Mesothelial cell of epicardium (in vitro differentiated cells): ENCODE data around the gene TRIM71. TPM values are rescaled to one million over a fixed set of nuclear protein-coding genes. Genes with fewer than 3 reads are reported as not detected.
"Not testable (repeated sequence)": the region's sequence is repeated elsewhere in the genome, so short reads cannot be mapped to it uniquely, and the experiment has no call there.

ENCODE experiments used
- DNase-seq, 2 experiments: peaks; one replicate each; pipeline ENCODE4 v3.0.0; 2021; ENCODE audit warnings: low spot score in 2 of 2; ENCODE audit not compliant: unreplicated experiment in 2 of 2
- H3K27ac Mint-ChIP-seq: 2 replicates; pipeline ENCODE4 v1.8.0; 2021; ENCODE audit warnings: mixed read lengths
- H3K27me3 Mint-ChIP-seq: 2 replicates; pipeline ENCODE4 v1.8.0; 2021; ENCODE audit warnings: low read depth, mixed read lengths
- H3K36me3 Mint-ChIP-seq: 2 replicates; pipeline ENCODE4 v1.8.0; 2021; ENCODE audit warnings: mixed read lengths
- H3K4me1 Mint-ChIP-seq: 2 replicates; pipeline ENCODE4 v1.8.0; 2021; ENCODE audit warnings: mixed read lengths
- H3K4me3 Mint-ChIP-seq: 2 replicates; pipeline ENCODE4 v1.8.0; 2021; ENCODE audit warnings: mild to moderate bottlenecking, moderate library complexity, mixed read lengths
- H3K9me3 Mint-ChIP-seq: 2 replicates; pipeline ENCODE4 v1.8.0; 2021; ENCODE audit warnings: mixed read lengths
- CTCF ChIP-seq: fragments of 200-600 bp; sonication (generic); IDR thresholded peaks from one replicate; pipeline ENCODE4 v1.5.0; 2021; ENCODE audit warnings: antibody characterized with exemption; ENCODE audit not compliant: unreplicated experiment
- total RNA-seq: library from RNA; stranded (reverse); gene quantifications from 3 replicates; pipeline ENCODE4 v1.2.1, GENCODE V29; 2021

TRIM71 gene
- total RNA-seq, 1 donor from 2014 or later = 2.7 TPM

GRCh38 chr3:32922078-32922477 is 104.3 kb downstream of the TRIM71 start:
- Mint-ChIP-seq H3K4me1 (no peaks in the 10 kb centered on the region), H3K27ac (no peak overlapping the region), H3K36me3 (no peaks in the 10 kb centered on the region), H3K27me3 (no peaks in the 10 kb centered on the region), H3K4me3 (no peak overlapping the region), H3K9me3 (no peaks in the 10 kb centered on the region)
- DNase-seq = no peak
- TF ChIP-seq CTCF = no peak

- Mint-ChIP-seq H3K4me1 (no peaks in the 10 kb centered on the region), H3K27me3 (no peaks in the 10 kb centered on the region)
- no peak for TF ChIP-seq CTCF
These were observed 112.4 kb downstream of the TRIM71 start for GRCh38 chr3:32930161-32930560.

GRCh38 chr3:32931273-32931672 is 113.5 kb downstream of the TRIM71 start:
- H3K4me3 Mint-ChIP-seq, H3K27ac Mint-ChIP-seq, H3K27me3 Mint-ChIP-seq, H3K4me1 Mint-ChIP-seq, DNase-seq, H3K36me3 Mint-ChIP-seq: not testable (repeated sequence)
- peaks cover 16% of the 10 kb centered on the region for H3K9me3 Mint-ChIP-seq

More at GRCh38 chr3:32930161-32930560, 112.4 kb downstream of the TRIM71 start:
- no peak overlapping the region for H3K27ac Mint-ChIP-seq
- no peak for DNase-seq
- peaks cover 3% of the 10 kb centered on the region for H3K36me3 Mint-ChIP-seq
- H3K4me3 Mint-ChIP-seq = no peak overlapping the region
- H3K9me3 Mint-ChIP-seq = peaks cover 10% of the 10 kb centered on the region

- Mint-ChIP-seq H3K4me3 (no peak overlapping the region), H3K27ac (no peak overlapping the region), H3K36me3 (no peaks in the 10 kb centered on the region), H3K4me1 (no peaks in the 10 kb centered on the region), H3K27me3 (no peaks in the 10 kb centered on the region), H3K9me3 (peaks cover 6% of the 10 kb centered on the region)
- DNase-seq = no peak
- TF ChIP-seq CTCF = peak; percentile 62
These were observed 116.4 kb downstream of the TRIM71 start for GRCh38 chr3:32934150-32934742.

- H3K36me3 Mint-ChIP-seq = no peaks in the 10 kb centered on the region
- H3K27me3 Mint-ChIP-seq = no peaks in the 10 kb centered on the region
- H3K9me3 Mint-ChIP-seq = peaks cover 6% of the 10 kb centered on the region
- no peaks in the 10 kb centered on the region for H3K4me1 Mint-ChIP-seq
- no peak for TF ChIP-seq CTCF
- no peak overlapping the region for H3K4me3 Mint-ChIP-seq
- no peak for DNase-seq
- H3K27ac Mint-ChIP-seq = no peak overlapping the region
These were observed 119.5 kb downstream of the TRIM71 start for GRCh38 chr3:32937331-32937730.

GRCh38 chr3:32939531-32940284 is 121.9 kb downstream of the TRIM71 start:
- not testable (repeated sequence) for H3K27ac Mint-ChIP-seq, H3K36me3 Mint-ChIP-seq, H3K4me3 Mint-ChIP-seq, H3K4me1 Mint-ChIP-seq, H3K9me3 Mint-ChIP-seq, DNase-seq, H3K27me3 Mint-ChIP-seq
